Measurements from ENCODE around the gene DNAJC16. TPM values are rescaled to one million over a fixed set of nuclear protein-coding genes. Genes with fewer than 3 reads are reported as not detected.

DNAJC16 gene
- total and polyA plus RNA-seq, 9 of the 15 experiments (the other 6 are each of a cell fraction or from before 2014, with no cell fraction given), result 6.9 to 16.8 (median 12.8) TPM

GRCh38 chr1:15543589-15544568, 17.2 kb downstream of the DNAJC16 start (continued):
- peak; percentile 73 to 98 for TF ChIP-seq HDAC1 (IDR thresholded peaks at IDR 0.05)
- TF ChIP-seq FUS (optimal IDR thresholded peaks at IDR 0.05; ENCODE audit: low read depth, low read length), result no peak
- no peak for TF ChIP-seq BCL6 (CRISPR knock-in tag; IDR thresholded peaks at IDR 0.05)
- TF ChIP-seq SIN3A (IDR thresholded peaks at IDR 0.05; ENCODE audit: borderline replicate concordance in 2 of 2, control insufficient read depth in 1 of 2, low read depth in 2 of 2, low read length in 2 of 2), result no peak
- TF ChIP-seq MCM5 (IDR thresholded peaks at IDR 0.05; ENCODE audit: low read depth), result no peak
- 0 out of 2 replicates have a peak, but pooled peaks have one; percentile 35 for TF ChIP-seq ERF (CRISPR knock-in tag; IDR thresholded peaks at IDR 0.05)
- no peak for TF ChIP-seq ZNF57 (CRISPR knock-in tag; IDR thresholded peaks at IDR 0.05)
- peak; percentile 100 for TF ChIP-seq CTBP1 (IDR thresholded peaks at IDR 0.05; ENCODE audit: borderline replicate concordance)
- no peak for TF ChIP-seq SRSF7 (optimal IDR thresholded peaks at IDR 0.05; ENCODE audit: low read depth, low read length)
- TF ChIP-seq SFPQ (IDR thresholded peaks at IDR 0.05; ENCODE audit: low read depth, low read length), result no peak
- TF ChIP-seq NR2C2 (CRISPR knock-in tag; IDR thresholded peaks at IDR 0.05), result 0 out of 2 replicates have a peak, but pooled peaks have one; percentile 13
- peak; percentile 79 for TF ChIP-seq NR2C2 (tag; IDR thresholded peaks at IDR 0.05)
- peak; percentile 98 to 99 for TF ChIP-seq KDM1A (IDR thresholded peaks at IDR 0.05)
- no peak for TF ChIP-seq ZC3H8 (IDR thresholded peaks at IDR 0.05)
- peak; percentile 92 for TF ChIP-seq GATA2 (CRISPR knock-in tag; IDR thresholded peaks at IDR 0.05)
- TF ChIP-seq ZNF408 (CRISPR knock-in tag; IDR thresholded peaks at IDR 0.05; ENCODE audit: low read depth), result no peak
- peak; percentile 74 for TF ChIP-seq CXXC5 (CRISPR knock-in tag; IDR thresholded peaks at IDR 0.05)
- TF ChIP-seq HBP1 (CRISPR knock-in tag; IDR thresholded peaks at IDR 0.05), result peak; percentile 81; the same call in 1 of the 2 replicates
- TF ChIP-seq NFATC3 (IDR thresholded peaks at IDR 0.05), result peak; percentile 47; the same call in 1 of the 2 replicates
- peak; percentile 53; the same call in 1 of the 2 replicates for TF ChIP-seq RAD51 (IDR thresholded peaks at IDR 0.05; ENCODE audit: borderline replicate concordance, low read depth)
- no peak; the same call in 1 of the 2 replicates for TF ChIP-seq ZNF212 (CRISPR knock-in tag; IDR thresholded peaks at IDR 0.05)
- peak; percentile 91 to 95 for TF ChIP-seq TRIM24 (IDR thresholded peaks at IDR 0.05)
- TF ChIP-seq KAT7 (CRISPR knock-in tag; IDR thresholded peaks at IDR 0.05; ENCODE audit: borderline replicate concordance), result peak; percentile 1; the same call in 1 of the 2 replicates
- peak; percentile 96 for TF ChIP-seq CEBPB (tag; IDR thresholded peaks at IDR 0.05)
- no peak for TF ChIP-seq SAFB2 (IDR thresholded peaks at IDR 0.05; ENCODE audit: borderline replicate concordance, low read depth, low read length, severe bottlenecking)

Data from K562 (cell line).